HG02571 (cell line): ENCODE results near the gene PTCH1.

Experiments used
- ATAC-seq: cut with Tn5 transposase; IDR thresholded peaks from one replicate; pipeline ENCODE4 v1.9.1; 2021; ENCODE audit warnings: mild to moderate bottlenecking, moderate library complexity; ENCODE audit not compliant: unreplicated experiment

Gene PTCH1

GRCh38 chr9:95516734-95517558, at the start of gene PTCH1:
Gene PTCH1 (minus strand): TSS chr9:95516971.
- no peak for ATAC-seq

DNA sequence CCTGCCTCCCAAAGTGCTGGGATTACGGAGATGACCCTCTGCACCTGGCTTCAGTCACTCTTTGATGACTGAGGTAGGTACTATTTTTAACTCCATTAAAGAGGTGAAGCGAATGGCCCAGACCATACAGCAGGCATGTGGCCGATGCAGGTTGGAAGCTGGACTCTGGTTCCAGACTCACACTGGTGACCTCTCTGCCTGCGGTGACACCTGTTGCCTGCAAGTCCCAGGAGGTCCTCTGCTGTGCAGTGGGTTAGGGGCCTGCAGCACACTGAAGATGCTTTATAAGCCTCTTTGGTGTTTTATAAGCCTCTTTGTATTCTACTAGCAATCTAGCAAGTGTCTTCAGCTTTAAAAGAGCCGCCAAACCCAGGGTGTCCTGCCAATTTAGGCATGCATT, 49.2 kb upstream of the PTCH1 start:
- ATAC-seq = no peak

GRCh38 chr9:95561913-95562312, 45.1 kb upstream of the PTCH1 start:
- ATAC-seq = no peak

DNA sequence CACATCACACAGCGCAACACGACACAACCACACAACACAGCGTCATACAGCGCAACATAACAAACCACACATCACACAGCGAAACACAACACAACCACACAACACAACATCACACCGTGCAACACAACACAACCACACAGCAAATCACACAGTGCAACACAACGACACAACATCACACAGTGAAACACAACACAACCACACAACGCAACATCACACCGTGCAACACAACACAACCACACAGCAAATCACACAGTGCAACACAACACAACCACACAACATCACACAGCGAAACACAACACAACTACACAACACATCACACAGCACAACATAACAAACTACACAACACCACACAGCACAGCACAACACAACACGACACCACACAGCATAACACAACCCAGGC, 40.4 kb upstream of the PTCH1 start:
- no peak for ATAC-seq

DNA sequence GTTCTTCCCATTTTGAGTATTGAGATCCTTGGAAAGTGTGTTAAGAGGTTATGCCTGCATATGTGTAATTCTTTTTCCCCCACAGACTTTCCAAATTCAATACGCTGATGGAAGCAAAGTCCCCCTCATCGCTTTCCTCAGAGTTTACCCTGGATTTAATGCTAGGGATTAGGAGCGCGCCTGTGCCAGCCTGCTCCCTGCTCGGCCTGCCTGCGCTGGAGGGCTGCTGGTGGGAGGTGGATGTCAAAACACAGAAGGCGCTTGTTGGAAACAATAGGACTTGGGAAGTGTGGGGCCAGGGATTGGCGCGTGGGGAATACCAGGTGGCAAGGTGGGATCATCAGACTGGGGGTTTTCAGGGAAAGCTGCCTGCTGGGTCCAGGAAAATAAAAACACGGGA, 39.8 kb upstream of the PTCH1 start:
- no peak for ATAC-seq

DNA sequence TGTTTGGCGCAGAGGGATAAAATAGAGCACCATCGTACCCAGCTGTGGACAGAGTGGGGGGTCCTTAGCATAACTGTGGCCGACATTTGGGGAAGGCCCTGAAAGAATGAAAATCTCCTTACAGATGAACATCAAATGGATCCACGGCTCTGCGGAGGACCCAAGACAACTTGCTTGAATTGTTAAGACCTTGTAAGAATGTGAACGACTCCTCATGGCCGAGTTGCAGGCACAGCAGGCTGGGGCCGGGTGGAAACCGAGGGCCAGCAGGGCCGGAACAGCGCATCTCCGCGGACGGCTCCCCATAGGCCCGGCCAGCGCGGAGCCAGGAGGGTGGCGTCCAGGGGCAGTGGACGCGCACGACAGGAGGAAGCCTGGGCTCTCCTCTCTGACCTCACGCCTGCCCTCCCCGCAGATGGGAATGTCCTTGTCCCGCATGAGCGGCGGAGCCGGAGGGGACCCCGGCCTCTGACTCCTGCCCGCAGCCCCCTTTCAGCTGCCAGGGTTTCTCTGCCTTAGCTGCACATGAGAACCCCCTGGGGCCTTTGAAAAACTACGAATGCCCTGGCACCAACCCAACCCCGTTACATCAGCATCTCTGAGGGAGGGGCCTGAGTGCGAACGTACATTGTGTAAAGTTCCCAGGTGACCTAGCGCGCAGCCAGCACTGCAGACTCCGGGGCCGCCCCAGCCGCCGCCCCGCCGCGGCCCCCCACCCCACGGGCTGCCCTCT, 36.2 kb upstream of the PTCH1 start:
- ATAC-seq = no peak

DNA sequence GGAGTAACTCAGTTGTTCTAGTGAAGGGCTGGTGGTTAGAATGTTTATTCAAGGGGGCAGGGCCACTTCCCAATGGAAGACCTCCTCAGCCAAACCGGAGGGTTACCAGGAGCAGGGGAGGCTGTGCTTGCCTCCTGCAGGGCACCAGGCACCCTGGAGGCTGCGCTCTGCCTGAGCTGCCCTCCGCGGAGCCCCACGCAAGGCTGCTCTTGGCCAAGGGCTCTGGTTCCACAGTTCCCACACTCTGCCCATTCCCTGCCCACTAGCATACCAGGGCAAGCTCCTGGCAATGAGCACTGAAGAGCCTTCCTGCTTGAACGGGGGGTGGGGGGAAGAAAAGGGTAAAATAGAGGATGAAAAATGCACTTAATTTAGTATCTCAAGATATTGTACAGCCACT, 35.5 kb upstream of the PTCH1 start:
- ATAC-seq = no peak

- no peak for ATAC-seq
Observed at GRCh38 chr9:95551406-95551805, 34.6 kb upstream of the PTCH1 start.

DNA sequence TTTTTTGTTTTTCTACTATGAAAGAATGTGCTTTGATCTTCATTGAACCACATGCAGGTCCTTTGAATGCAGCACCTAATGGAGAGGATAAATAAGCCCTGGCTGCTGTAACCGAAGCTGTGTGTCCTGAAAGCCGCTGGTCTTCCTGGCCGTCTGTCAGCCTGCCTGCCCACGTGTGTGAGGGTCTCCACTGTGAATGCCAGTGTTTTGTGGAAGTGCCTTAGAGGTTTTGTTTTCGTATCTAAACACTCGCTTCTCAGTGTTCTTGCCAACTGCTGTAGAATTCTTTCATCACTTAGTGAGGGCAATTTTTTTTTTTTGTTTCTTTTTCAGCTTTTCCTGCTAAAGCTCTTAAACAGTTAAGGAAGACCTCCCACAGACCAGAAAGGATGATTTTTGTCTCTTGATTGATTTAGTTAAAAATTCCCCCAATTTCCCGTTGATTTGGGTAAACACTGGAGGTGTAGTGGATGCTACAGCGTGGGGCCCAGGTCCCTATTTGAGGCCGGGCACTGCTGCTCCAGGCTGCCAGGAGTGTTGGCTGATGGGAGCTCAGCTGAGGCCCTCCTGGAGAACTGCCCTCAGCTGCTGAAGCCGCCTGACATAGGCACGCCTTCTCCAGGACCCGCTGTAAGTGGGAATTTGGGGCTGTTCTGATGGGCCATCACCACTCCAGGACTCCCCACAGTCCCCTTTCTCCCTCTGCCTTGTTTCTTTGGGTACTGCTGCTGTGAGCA, 29.2 kb upstream of the PTCH1 start:
- ATAC-seq = no peak

GRCh38 chr9:95533996-95534680, 17.4 kb upstream of the PTCH1 start:
- no peak for ATAC-seq

GRCh38 chr9:95529910-95530309, 13.1 kb upstream of the PTCH1 start:
- no peak for ATAC-seq

GRCh38 chr9:95528908-95529502, 12.2 kb upstream of the PTCH1 start:
- ATAC-seq = no peak

GRCh38 chr9:95522871-95523370, 6.2 kb upstream of the PTCH1 start:
- no peak for ATAC-seq

- ATAC-seq = no peak
Observed at GRCh38 chr9:95521699-95522098, 4.9 kb upstream of the PTCH1 start.

- ATAC-seq = no peak
Observed at GRCh38 chr9:95517559-95518425, 1.0 kb upstream of the PTCH1 start.

- ATAC-seq = no peak
Observed at GRCh38 chr9:95516221-95516733, 494 bp downstream of the PTCH1 start.

- ATAC-seq = no peak
Observed at GRCh38 chr9:95515272-95516113, 1.3 kb downstream of the PTCH1 start.

DNA sequence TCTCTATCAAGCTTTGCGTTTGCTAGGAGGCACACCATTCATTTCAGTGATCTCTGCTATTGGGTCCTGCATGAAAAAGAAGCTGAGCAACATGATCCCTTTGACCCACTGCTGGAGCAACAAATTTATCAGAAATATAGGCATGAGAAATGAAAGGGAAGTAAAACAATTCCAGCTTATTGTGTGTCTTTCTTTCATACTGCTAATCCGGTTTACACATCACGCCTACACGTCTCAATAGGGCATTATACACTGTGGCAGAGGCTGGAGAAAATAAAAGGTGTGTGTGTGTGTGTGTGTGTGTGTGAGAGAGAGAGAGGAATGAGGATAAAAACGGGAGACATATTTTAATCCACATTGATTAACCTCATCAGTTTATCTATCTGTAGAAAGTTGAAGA, 2.4 kb downstream of the PTCH1 start:
- no peak for ATAC-seq
